HG02759 (cell line): ENCODE measurements around the gene KIF5A.

ENCODE experiments used
- ATAC-seq: cut with Tn5 transposase; IDR thresholded peaks from one replicate; pipeline ENCODE4 v1.9.1; 2021; ENCODE audit warnings: mild to moderate bottlenecking, moderate library complexity; ENCODE audit not compliant: unreplicated experiment

KIF5A gene

DNA sequence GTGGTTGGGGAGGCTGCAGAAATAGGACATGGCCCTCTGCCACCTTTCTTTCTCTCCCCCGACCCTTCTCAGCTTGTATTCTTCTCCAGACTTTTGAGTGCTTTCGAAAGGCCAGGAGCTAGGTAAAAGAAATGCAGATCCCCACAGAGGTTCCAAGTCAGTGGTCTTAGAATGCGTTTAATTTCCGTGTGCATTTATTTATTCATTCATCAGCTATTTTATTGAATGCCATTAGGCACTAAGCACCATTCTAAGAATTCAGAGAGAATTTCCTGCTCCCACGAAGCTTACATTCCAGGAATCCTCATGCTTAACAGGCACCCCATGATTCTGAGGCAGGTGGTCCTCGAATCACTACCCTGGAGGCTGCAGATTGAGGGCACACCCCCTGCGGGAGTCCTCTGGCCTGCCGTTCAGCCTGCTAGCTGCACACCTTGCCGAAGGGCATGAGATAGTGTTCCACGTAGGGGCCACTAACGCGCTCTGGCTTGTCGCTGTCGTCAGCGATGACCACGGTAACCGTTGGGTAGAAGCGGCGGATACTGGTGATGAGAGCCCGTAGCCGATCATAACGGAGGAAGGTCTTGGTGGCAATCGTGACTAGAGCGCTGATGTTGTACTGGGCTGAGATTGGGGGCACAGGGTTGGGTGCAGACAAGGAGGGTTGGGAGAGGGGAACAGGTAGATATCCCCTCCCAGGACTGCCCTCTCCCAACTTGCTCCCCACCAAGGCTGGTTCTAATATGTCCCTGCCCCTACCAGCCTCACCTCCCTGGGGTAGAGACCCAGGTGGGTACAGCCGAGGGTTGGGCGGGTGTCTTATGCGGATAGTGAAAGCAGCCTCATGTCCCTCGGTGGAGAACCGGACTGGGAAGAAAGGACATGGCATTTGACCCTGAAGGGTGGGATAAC is 78.7 kb downstream of the KIF5A start:
- ATAC-seq = no peak

DNA sequence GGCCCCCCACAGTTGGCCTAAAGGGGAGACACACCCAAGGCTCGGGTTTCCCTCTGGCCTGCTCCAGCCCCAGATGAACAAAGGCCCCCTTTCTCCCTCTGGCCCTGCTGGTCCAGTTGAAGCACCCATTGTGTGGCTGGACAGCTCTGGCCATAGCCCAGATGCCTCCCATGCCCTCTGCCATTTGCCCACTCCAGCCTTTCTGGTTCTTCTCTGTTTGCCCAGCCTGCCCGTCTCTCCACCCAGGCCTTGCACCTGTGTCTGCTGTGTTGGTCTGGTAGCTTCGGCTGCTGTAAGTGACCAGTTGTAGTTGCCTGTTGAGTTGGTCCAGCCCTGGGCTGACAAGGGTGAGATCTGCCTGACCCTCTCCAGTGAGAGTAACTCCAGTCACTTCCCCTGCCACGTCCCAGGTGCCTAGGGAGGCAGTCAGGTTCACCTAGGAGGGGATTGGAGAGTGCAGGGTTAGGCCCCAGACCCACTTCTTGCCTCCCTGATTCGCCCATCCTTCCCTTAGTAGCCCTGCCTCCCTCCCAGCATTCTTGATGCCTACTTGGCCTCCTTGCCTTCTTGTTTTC is 80.1 kb downstream of the KIF5A start:
- ATAC-seq = no peak

DNA sequence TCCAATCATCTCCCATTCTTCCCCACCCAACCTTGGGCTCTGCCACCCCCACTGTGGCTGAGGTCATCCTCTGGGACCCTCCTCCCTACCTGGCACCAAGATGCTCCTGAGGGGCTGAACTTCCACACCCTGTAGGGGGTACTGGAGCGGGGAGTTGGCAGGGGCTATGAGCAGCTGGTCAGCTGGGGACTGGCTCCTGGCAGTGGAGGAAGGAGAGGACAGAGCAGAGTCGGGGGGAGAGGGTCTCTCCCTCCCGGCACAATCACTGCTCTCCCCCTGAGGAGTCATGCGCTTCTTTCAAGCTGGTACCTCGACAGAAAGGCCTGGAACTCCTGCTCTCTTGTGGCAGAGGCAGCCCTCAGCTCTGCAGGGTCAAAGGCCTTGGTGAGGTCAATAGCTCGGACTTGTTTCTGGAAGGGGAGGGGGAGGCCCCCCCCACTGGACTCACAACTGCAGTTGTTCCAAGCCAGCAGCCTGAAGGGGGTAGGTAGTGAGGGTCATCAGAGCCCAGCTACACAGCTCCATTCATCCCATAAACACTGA is 81.1 kb downstream of the KIF5A start:
- no peak for ATAC-seq

DNA sequence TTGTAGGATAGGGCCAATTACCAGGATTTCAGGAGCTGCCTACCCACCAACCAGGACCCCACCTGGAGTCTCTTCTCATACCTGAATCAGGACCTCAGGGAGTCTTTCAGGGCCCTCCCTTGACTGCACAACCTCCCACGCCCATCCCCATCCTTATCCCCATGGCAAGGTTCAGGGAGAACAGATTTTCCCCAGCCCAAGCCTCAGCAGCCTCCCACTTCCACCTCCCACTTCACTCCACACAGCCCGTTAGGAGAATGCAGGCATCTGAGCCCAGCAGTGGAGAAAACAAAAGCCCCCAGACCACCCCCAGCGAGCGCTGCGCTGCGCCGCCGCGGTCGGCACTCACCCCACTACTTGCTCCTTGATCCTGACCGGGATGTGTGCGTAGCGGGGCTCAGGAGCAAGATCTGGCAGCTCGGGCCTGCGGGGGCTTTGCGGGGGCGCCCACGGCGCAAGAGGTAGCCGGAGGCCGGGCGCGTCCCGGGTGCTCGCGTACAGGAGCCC is 81.8 kb downstream of the KIF5A start:
- no peak for ATAC-seq

DNA sequence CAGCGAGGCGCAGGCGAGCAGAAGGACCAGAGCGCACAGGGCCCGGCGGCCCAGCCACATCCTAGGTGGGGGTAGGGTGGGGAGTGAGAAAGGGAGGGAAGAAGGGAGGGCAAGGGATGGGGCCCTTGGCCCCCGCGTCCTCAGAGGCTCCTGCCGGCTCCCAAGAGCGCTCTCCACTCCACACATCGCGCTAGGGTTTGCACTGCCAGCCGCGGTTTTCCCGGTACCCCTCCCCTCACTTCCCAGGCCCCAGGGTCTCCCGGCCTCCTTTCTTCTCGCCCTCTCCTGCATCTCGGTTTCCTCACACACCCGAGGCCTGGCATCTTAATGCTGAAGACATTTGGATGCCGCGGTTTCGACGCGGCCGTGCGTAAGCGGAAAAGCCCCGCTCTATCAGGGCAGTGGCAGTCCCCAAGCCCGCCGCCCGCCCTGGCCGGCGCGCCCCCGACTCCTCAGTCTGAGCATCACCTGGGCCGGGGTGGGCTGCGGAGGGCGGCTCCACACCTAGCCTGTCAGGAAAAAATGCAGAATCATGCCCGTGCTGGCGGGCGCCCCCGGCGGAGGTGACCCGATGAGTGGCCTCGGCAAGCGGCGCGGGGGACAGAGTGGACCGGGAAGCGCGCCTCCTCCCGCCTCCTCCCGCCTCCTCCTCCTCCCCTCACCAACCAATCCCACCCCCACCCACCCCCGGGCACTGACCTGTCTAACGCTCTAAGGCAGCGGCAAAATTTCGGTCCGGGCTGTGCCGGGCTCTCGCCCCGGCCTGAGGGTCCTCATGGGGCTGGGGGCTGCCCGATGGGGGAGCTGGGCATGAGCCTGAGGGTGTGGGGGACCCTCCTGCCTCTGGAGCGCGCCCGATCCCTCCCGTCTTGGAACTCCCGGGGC is 82.5 kb downstream of the KIF5A start:
- no peak for ATAC-seq

DNA sequence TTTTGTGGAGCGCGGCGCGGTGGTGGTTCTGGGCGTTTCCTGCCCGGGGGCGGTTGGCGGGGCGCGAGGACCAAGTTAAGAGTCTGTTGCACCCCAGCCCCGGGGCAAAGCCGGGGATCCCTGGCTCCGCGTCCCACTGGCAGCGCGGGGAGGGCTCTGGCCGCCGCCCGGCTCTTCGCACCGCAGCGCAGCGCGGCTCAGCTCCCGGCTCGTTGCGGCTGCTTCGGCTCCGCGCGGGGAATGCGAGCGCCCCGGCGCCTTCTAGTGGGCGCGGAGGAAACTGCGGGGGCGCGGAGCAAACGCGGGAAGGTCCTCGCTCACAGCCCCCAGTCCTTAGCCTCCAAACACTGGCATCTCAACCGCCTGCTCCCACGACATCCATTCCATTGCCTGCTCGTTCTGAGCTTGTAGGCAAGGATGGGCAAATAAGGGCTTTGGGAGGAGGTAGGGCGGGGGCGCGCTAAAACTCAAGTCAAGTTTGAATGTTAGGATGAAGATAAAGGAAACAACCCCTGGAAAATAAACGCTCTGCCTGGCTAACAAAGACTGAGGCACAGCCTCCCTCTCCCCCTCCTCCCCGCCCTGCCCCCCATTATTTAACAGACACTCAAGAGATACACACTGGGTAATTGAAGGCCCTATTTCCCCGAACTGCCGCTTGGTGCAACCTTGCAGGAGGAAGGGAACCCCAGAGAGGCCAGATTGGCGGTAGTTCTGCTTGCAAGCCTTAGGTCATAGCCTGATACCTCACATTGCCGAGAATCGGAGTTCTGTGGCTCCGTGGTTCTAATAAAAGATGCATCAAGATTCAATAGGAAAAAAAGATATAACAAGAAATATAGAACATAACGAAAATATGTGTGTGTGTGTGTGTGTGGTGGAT is 83.4 kb downstream of the KIF5A start, which contains the start of gene B4GALNT1:
B4GALNT1 (minus strand) TSS at position 244 of the 883 bp plus-strand sequence. CDS start 1,069 bp downstream, outside the sequence.
- peak; percentile 91 for ATAC-seq
